ENCODE results near the gene CYP11A1.
"Not testable (repeated sequence)": the region's sequence is repeated elsewhere in the genome, so short reads cannot be mapped to it uniquely, and the experiment has no call there.

The CYP11A1 gene

DNA sequence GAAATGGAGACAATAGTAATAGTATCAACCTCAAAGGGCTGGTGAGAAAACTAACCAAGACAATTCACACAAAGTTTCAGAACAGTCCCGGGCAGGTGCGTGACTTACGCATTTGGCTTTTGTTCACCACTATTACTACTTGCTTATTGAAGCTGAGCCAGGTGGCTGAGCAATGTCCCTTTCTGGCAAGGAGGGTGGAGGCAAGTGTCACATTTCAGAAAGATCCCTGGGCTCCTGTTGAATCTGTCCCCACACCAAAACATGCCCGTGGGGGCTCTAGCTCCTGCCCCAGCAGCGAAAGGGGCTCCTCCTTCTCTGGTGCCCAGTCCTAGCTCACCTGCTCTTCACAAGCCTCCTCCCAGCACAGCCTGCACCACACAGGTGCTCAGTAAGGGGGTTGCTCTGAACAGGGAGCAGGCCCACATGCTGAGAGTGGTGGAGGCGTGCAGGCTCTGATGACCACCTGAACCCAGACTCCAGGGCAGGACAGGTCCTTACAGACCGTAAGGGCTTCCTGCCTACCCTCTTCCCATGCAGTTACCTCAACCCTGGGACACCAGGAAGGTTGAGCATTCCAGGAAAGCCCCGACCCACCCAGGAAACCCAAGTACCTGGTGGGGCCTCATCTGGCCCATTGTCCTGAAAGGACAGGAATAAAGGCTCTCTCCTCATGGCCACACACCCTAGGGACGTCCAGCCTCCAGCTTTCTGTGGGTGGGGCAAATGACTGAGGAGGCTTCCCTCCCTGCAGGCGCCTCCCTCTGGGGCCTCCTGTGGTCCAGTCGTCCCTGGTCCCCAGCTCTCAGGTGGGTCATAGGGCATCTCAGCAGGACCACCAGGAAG, 33.7 kb upstream of the CYP11A1 start:
- no peak for DNase-seq (ENCODE audit: low spot score)

DNA sequence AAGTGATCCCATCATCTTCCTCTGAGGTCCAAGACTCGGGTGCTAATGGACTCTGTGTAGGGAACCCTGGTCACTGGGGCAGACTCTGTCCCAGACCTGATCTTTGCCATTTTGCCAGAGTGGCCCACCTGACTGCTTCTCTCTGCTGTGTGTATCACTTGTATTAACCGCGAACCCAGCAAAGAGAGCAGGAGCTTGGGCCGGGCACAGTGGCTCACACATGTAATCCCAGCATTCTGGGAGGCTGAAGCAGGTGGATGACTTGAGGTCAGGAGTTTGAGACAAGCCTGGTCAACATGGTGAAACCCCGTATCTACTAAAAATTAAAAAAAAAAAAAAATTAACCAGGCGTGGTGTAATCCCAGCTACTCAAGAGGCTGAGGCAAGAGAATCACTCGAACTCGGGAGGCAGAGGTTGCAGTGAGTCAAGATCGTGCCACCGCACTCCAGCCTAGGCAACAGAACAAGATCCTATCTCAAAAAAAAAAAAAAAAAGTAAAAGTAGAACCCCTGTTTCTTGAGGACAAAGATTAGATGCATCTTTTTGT, 32.9 kb upstream of the CYP11A1 start:
- no peak for DNase-seq (ENCODE audit: low spot score)

DNA sequence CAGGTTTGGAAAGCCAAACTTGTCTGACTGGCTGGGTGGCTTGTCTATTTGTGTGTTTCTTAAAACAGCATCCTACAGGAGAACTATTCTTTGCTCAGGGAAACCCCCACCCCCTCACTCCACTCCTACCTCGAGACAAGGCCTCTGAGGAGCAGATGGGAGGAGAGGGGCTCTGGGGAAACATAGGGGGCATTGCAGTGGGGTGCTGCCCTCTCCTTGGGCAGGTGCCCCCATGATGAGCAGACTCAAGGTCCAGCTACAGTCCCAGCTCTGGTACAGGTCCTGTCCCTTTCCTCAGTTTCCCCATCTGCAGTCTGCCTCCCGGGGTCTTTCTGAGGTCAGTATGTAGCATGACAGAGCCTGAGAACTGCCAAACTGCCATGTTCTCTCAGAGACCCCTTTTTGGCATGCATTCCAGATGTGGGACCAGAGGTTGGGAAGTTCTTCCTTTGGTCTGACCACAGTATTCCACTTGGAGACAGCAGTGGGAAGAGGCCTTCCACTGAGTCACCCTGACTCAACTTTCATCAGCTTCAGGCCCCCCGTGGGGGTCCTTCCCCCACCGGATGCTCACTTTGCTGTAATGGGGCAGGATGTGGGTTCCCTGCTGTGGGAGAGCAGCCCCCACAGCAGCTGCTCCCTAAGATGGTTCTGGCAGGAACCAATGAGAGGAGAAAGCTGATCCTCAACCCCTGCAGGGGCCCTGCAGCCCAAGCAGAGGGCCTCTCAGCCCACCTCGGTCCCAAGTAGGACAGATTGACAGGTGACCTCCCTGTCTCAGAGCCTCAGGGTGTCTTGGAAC, 32.3 kb upstream of the CYP11A1 start:
- no peak for DNase-seq (ENCODE audit: low spot score)

DNA sequence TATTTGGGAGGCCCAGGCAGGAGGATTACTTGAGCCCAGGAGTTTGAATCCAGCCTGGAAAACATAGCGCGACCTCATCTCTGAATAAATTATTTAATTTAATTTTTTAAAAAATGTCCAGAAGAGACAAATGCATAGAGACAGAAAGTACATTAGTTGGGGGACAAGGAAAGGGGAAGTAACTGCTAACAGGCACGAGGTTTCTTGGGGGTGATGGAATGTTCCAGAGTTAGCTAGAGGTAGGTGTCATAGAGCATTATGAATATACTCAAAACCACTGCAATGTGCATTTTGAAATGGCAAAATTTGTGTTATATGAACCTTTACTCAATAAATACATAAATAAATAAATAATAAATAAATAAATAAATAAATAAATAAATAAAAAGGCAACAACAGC, 31.7 kb upstream of the CYP11A1 start:
- no peak for DNase-seq (ENCODE audit: low spot score)

DNA sequence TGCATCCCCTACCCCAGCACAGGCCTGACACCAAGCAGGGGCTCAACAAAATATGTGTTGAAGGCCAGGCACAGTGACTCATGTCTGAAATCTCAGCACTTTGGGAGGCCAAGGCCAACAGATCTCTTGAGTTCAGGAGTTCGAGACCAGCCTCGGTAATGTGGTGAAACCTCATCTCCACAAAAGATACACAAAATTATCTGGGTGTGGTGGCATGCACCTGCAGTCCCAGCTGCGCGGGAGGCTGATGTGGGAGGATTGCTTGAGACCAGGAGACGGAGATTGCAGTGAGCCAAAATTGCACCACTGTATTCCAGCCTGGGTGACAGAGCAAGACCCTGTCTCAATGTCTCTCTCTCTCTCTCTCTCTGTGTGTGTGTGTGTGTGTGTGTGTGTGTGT, 30.7 kb upstream of the CYP11A1 start:
- no peak for DNase-seq (ENCODE audit: low spot score)

DNA sequence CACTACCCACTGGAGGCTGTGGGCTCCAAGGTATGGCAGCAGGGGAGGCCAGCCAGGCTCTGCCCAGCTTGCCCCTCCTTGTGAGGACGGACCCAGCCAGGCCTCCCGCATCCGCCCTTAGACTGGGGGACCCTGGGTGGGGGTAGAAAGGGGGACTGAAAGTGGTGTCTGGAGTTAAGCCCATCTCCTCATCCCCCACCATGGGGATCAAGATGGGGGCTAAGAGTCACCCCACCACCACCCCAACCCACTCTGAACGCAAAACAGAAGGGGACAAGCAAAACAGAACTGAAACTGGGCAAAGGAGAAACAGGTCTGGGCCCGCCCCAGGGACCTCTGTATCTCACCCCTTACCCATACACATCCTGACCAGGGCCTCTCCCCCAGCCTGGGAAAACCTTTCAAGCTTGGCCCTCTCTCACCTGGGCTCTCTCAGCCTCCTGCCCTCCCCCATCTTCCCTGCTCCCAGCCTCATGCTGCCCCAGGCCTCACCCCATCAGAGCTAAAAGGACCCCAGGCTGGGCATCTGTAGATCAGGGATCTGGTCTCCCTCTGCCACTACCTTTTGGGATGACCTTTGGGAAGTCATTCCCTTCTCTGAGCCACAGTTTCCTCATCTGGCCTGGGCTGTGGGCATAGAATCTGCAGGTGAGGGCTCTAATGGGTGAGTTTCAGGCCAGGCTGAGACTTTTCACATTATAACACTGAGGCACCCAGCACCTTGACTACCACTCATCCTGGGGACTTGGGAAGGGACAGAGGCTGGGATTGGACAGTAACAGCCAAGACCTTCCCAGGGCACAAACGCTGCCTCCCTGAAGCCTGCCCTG, 30.0 kb upstream of the CYP11A1 start:
- DNase-seq (ENCODE audit: low spot score): no peak

DNA sequence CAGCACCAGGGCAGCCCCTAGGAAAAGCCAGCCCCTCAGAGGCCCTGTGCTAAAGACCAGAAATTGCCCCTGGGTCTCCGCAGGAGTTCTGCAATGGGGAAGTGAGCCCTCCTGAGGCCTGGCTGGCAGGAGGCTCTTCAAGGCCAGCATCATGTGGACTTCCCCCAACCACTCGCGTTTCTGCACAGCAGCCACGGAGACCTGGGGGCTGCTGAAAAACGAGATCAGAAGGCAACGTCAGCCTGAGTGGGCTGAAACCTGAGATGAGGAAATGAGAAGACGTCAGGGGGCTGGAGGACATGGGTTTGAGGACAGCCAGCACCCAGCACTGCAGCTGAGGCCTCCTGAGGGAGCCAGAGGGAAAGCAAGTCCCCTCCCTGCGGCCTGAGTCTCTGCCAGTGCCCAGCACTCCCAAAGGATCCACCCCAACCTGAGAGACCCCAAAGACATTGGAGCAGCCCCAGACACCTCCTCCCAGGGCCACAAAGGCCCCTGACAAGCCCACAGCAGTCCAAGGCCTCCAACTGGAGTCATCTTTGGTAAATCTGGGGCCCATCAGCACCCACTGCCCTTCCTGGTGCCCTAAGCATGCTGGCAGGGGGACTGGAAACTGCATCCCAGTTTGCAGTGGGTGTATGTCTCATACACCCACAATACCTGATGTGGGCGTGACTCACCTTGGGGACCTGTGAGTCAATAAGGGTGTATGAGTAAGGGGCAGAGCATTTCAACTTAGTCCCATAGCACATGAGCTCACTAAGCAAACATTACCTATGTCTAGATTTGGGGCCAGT, 29.2 kb upstream of the CYP11A1 start:
- DNase-seq (ENCODE audit: low spot score): peak; percentile 60

DNA sequence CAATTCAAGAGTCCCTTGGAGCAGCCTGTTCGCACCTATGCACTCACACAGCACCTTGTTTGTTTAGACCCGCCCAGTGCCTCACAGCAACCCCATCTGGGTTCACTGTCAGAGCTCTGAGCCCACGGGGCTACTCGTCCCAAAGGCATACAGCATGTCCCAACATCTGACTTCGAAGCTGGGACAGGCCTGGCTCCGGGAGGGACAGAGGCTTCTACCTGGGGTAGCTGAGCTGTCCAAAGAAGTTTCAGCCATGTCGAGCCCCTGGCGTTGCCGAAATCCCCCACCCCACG, 28.6 kb upstream of the CYP11A1 start:
- DNase-seq (ENCODE audit: low spot score): no peak

DNA sequence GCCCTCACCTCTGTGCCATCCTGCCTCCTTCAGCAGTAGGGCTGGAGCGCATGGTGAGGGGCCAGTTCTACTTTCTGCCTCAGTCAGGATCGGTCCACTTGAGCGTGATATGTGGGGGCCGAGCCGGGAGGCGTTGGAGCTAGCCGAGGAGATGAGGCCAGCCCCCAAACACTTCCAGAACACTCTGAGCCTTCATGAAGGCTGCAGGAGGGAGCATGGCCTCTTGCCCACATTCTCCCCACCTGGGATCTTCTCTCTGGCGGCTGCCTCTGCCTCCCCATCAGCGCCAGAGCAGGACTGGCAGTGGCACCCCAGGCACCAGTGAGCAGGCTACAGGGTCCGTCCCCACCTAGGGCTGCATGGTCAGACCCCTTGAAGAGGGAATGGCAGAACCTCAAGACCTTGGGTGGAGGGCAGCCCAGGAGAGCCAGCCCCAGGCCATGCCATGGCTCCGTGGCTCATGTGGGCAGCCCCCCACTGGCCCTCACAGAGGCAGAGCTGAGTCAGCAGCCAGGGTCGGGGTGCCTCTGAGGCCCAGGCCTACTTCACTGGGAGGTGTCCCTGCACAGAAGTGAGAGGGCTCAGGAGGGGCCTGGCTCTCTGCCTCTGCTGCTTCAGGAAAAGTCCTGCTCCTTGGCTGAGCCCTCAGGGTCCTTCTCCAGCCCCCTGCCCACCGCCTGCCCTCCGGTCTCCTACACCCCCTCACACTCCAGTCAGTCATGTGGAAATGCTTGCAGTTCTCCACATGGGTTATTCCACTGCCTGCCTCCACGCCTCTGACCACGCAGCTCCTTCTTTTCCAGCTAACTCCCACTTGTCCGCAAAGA, 28.1 kb upstream of the CYP11A1 start:
- DNase-seq (ENCODE audit: low spot score): no peak

DNA sequence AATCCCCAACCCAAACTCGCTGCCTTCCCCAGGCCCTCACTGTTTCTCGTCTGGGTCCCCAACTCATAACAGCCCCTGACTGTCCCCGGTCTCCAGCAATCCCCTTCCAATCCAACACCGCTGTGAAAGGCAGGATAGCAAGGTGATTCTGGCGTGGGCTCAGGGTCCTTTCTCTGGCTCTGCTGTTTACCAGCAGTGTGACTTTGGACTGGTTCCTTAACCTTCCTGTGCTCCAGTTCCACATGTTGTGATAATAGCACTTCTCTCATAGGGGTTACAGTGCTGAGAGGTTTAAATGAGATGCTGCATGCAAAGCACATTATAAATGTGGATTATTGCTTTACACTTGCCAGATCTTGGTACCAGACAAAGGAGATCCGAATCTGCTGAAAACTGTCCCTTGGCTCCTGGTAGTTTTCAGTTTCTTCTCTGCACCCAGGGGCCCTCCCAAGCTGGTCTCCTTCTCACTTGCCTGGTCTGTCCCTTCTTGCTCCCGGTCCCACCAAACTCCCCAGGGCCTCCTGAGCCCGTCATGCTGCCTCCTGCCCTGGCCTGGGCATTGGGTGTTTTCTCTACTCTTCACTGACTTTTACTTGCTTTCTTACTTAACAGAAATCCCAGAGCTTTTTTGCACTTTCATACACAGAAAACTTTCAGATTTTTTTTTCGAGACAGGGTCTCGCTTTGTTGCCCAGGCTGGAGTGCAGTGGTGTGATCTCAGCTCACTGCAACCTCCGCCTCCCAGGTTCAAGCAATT, 26.8 kb upstream of the CYP11A1 start:
- no peak for DNase-seq (ENCODE audit: low spot score)

DNA sequence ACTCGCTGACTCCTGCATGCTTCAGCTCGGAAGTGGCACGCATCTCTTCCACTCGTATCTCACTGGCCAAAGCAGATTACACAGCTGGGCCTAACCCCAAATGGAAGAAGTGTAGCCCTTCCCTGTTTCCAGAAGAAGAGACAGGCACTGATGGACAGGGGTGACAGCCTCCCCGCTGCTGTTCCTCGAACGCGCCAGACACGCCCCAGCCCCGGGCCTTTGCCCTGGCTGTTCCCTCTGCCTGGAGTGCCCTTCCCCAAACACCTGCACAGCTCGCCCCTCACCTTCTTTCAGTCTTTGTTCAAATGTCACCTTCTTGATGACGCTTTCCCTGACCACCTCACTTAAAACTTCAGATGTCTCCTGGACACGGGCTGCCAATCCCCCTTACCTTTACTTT, 26.0 kb upstream of the CYP11A1 start:
- no peak for DNase-seq (ENCODE audit: low spot score)

DNA sequence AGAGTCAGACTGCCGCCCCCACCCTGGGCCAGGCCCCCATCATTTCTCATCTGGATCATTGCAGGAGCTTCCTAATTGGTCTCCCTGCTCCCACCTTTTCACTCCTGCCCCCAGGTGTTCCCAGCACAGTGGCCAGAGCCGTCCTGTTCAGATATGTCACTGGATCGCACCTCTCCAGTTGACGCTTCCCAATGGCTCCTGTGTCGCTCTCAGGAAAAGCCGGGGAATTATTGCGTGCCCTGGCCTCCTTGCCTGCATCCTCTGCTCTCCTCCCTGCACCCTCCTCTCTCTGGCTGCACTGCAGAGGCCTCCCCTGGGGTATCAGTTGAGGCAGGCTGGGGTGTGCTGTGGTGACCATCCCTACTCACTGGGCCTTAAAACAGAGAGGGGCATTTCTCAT, 25.5 kb upstream of the CYP11A1 start:
- DNase-seq (ENCODE audit: low spot score): no peak

DNA sequence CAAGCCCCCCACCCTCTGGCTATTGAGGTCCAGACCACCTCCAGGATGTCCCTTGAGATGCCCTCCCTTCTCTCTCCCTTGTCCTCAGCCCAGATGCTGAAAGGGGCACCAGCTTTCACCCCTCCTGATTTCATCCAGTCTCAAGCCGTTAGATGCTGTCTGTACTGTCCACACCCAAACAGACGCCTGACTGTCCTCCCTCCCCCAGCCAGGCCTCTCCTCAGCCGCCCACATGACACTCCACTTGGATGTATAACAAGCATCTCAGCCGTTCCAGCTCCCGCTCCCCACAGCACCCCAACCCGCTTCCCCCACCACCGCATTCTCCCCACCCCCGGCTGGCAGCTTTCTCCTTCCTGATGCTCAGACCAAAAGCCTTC, 25.0 kb upstream of the CYP11A1 start:
- DNase-seq (ENCODE audit: low spot score): peak; percentile 80

DNA sequence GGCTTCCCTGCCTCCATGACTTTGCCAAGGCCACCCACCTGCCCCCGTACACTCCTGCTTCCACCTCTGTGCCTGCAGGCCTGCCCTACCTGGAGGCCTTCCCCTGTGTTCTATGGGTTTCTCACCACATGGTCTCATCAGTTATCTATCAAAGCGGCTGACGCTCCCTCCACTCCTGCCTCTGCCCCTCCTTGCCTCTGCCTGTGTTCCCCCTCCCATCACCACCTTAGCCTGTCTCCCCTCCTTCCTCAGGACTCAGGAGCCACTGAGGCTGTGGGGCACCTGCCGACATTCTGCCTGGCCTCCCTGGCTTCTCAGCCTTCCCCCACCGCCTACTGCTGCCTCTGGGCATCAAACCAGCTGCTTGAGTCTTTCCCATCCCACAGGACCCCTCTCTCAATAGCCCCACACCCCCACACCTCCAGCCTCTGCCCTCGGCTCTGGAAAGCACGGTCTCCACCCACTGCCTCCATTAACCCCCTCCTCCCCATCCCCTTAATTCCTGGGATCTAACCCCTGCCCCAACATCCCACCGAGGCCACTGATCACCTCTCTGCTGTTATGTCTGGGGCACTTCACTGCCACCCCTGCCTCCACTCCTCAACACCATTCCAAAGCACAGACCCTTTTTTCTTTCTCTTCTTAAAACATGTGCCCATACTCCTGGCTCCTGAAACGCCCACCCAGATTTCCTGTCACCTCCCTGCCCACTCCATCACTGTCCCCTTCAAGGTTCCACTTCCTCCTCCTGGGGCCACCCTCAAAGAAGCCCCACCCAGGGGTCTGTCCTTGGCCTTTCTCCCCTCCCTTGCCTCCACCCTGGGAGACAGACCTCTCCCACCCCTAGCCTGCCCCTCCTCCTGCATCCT, 24.4 kb upstream of the CYP11A1 start:
- no peak for DNase-seq (ENCODE audit: low spot score)

DNA sequence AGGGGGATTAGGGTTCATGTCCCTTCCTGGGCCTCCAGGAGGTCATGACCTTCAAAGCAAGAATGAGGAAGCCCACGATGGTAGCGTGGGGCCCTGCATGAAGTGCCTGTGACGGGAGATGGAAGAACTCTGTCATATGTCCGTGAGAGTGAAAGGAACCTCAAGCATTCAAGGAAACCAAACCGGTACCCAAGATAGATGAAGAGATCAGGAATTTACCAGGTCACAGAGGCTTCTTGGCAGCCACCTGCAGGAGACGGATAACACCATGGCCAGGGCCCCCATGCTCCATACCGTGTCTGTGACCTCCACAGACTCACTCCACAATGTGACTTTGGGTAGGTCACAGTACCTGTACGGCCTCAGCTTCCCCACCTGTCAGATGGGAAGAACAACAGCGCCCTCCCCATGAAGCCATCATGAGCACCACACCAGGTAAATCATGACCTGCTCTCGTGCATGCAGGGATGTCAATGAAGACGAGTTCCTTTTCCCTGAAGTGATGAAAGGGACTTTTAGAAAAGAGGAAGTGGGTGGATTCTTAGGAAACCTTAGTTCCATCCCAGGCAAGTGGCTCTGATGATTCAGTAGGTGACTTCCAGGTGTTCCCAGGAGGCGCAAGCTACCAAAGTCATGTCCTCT, 23.3 kb upstream of the CYP11A1 start:
- no peak for DNase-seq (ENCODE audit: low spot score)

DNA sequence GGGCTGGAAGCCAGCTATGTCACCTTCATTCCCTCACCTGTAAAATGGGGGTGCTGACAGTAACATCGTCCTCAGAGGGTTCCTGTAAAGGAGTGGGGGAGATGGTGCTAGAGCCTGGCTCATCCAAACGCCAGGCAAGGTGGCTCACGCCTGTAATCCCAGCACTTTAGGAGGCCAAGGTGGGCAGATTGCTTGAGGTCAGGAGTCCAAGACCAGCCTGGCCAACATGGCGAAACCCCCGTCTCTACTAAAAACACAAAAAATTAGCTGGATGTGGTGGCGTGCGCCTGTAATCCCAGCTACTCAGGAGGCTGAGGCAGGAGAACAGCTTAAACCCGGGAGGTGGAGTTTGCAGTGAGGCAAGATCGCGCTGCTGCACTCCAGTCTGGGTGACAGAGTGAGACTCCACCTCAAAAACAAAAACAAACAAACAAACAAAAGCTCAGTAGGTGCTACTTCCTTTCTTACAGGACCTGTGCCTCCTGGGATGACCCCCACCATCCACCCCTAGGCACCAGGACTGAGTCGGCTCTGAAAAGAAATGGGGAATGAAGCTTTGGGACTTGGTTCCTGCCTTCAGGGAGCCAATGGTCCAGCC, 22.7 kb upstream of the CYP11A1 start:
- not testable (repeated sequence) for DNase-seq (ENCODE audit: low spot score)

DNA sequence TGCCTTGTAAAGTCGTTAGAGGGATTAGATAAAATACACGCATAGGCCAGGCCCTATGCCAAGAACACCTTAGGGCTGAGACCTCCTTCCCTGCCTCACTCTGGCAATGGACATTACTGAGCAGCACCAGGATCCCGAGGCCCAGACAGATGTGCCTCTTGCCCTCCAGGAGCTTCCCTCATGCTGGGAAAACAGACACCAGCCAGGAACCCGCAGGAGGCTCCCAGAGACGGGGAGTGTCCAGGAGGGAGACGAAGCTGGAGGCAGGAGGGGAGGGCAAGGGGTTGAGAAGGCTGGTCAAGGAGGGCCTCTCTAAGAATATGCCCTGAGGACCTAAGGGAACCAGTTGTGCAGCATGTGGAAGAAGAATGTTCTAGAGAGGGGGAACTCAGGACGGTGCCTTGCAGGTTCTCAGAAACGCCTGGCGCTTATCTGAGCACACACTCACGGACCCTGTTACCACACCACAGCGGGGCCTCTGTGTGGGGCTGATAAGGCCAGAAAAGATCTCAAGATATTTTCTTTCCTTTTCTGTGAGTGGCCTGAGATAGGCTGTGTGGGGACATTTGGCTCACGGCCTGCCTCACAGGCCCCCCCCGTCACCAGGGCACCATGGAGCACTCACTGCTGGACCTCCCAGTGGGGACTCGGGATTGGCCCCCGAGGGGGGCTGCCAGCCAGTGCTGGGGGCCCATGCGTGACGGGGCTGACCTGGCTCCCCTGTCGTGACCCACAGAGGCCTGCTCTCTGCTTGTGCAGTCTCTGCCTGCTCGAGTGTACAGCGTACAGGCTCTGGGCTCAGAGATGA, 22.0 kb upstream of the CYP11A1 start:
- DNase-seq (ENCODE audit: low spot score): no peak

Measured in pons (tissue), 1 donor.